AG10803 (cell line): Measurements from ENCODE around the gene OXER1.
A peak's percentile ranks its signal among the peaks of the same experiment; 100 is the strongest.
"Not testable (repeated sequence)": the region's sequence is repeated elsewhere in the genome, so short reads cannot be mapped to it uniquely, and the experiment has no call there.

Experiments
- DNase-seq: peaks from one replicate; pipeline ENCODE4 v3.0.0; 2010; ENCODE audit warnings: low read depth
- H3K4me3 ChIP-seq: 2 replicates; pipeline ENCODE4 v1.5.1; 2011; ENCODE audit warnings: mild to moderate bottlenecking, low read length, control low read depth
- TF ChIP-seq, protein P1 (sequence below): conservative IDR thresholded peaks from 2 replicates; pipeline ENCODE4 v1.5.1; 2011; ENCODE audit warnings: mild to moderate bottlenecking, low read length, control low read depth, inconsistent platforms

Gene OXER1

DNA sequence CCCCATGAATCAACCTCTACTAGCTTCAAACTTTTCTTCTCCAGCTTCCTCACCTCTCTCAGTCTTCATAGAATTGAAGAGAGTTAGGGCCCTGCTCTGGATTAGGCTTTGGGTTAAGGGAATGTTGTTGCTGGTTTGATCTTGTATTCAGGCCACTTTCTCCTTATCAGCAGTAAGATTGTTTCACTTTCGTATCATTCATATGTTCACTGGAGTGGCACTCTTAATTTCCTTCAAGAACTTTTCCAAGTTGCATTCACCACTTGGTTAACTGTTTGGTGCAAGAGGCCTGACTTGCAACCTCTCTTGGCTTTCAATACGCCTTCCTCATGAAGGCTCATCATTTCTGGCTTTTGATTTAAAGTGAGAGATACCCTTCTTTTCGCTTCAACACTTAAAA is 22.8 kb downstream of the OXER1 start:
- no peak for DNase-seq
- no peak overlapping the region for H3K4me3 ChIP-seq
- TF ChIP-seq, protein P1, sequence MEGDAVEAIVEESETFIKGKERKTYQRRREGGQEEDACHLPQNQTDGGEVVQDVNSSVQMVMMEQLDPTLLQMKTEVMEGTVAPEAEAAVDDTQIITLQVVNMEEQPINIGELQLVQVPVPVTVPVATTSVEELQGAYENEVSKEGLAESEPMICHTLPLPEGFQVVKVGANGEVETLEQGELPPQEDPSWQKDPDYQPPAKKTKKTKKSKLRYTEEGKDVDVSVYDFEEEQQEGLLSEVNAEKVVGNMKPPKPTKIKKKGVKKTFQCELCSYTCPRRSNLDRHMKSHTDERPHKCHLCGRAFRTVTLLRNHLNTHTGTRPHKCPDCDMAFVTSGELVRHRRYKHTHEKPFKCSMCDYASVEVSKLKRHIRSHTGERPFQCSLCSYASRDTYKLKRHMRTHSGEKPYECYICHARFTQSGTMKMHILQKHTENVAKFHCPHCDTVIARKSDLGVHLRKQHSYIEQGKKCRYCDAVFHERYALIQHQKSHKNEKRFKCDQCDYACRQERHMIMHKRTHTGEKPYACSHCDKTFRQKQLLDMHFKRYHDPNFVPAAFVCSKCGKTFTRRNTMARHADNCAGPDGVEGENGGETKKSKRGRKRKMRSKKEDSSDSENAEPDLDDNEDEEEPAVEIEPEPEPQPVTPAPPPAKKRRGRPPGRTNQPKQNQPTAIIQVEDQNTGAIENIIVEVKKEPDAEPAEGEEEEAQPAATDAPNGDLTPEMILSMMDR: no peak

DNA sequence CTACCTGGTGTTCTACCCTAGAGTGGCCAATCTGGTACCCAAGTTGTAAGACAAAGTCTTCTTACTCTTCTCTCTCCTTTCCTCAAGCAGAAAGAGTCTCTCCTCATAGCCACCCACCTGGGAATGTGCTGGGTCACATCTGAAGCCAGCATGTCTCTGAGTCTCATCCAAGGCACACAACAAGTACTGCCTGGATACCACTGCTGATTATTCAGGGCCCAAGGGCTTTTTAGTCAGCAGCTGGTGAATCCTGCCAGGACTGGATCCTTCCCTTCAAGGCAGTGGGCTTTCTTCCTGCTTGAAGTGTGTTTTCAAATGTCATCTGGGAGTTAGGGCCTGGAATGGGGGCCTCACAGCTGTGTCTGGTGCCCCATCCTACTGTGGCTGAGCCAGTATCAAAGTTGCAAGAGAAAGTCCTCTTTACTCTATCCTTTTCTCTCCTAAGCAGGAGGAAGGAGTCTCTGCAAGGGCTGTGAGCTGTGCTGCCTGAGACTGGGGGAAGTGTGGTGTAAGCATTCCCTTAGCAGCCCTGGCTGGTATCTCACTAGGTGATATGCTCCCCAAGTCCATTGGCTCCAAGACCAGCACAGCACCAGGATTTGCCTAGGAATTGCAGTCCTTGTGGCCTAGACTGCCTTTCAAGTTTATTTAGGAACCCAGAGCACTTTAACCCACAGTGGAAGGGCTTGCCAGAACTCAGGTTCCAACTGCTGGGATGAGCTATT is 27.2 kb downstream of the OXER1 start:
- DNase-seq: no peak
- no peak overlapping the region for H3K4me3 ChIP-seq
- TF ChIP-seq, protein P1: no peak

DNA sequence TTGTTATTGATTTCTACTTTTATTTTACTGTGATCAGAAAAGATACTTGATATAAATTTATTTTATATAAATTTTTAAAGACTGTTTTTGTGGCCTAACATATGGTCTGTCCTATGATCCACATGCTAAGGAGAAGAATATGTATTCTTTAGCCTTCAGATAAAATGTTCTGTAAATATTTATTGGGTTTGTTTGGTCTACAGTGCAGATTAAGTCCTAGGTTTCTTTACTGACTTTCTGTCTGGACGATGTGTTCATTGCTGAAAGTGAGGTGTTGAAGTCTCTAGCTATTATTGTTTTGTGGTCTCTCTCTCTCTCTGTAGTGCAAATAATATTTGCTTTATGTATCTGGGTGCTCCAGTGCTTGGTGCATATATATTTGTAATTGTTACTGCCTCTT is 30.1 kb downstream of the OXER1 start:
- DNase-seq: no peak
- TF ChIP-seq, protein P1: no peak
- no peak overlapping the region for H3K4me3 ChIP-seq

DNA sequence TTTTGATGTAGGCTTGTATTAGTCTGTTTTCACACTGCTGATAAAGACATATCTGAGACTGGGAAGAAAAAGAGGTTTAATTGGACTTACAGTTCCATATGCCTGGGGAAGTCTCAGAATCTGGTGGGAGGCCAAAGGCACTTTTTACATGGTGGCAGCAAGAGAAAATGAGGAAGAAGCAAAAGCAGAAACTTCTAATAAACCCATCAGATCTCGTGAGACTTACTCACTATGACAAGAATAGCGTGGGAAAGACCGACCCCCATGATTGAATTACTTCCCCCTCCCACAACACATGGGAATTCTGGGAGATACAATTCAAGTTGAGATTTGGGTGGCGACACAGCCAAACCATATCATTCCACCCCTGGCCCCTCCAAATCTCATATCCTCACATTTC is 32.6 kb downstream of the OXER1 start:
- DNase-seq, H3K4me3 ChIP-seq: not testable (repeated sequence)

DNA sequence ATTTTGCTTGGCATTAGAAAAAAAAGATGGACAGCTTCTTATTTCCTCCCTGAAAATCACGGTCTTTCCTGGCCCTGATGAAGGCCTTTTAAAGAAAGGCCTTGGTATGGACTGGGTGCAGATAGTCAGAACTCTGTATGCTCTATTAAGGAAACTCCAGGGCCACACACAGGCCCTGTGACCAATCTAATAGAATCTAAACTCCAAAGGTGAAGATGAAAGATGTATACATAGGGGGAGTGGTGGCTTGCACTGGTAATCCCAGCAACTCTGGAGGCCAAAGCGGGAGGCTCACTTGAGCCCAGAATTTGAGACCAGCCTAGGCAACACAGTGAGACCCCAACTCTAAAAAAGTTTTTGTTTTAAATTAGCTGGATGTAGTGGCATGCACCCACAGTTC is 37.3 kb downstream of the OXER1 start:
- DNase-seq: no peak
- TF ChIP-seq, protein P1: no peak
- H3K4me3 ChIP-seq: no peak overlapping the region

DNA sequence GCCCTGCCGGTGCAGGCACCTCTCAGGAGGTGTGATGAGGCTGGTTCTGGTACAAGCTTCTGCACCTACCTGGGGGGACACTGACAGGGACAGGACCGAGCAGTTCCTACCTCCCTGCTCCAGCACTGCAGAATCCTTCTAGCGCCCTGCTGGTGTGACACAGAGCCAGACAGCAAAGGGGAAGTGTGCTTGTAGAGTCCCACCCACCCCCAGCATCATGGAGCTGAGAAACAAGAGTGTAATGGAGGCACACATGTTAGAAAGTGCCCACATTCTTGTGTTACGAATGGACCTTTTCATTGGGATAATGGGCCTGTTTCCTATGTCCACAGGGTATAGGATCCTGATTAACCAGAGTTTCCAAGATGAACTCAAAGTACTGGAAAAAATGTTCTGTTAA is 38.3 kb downstream of the OXER1 start:
- peak; percentile 13 for DNase-seq
- no peak overlapping the region for H3K4me3 ChIP-seq
- TF ChIP-seq, protein P1: no peak

DNA sequence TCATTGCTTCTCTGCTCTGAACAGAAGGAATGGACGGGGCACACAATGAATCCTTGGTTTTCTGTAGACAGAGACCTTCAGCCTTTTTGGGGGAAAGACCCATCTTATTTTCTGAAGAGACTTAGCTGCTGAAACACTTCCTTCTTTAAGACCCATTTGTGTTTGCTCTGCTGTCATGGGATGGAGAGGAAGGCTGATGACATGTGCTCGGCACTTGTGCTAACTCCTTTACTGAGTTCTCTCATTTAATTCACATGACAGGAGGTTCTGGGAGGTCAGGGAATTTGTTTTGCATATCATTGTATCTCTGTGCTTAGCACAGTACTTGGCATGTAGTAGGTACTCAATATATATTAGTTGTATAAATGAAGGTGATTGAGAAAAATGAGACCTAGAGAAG is 39.0 kb downstream of the OXER1 start:
- TF ChIP-seq, protein P1: no peak
- H3K4me3 ChIP-seq: no peak overlapping the region
- DNase-seq: no peak
